GM15510 (cell line): Measurements from ENCODE around the gene SPATA32.

ENCODE experiments used
- POLR2A ChIP-seq: IDR thresholded peaks from 3 replicates; pipeline ENCODE4 v1.6.1; 2011; ENCODE audit warnings: borderline replicate concordance; ENCODE audit not compliant: insufficient read length; ENCODE audit errors: extremely low read depth

The SPATA32 gene

DNA sequence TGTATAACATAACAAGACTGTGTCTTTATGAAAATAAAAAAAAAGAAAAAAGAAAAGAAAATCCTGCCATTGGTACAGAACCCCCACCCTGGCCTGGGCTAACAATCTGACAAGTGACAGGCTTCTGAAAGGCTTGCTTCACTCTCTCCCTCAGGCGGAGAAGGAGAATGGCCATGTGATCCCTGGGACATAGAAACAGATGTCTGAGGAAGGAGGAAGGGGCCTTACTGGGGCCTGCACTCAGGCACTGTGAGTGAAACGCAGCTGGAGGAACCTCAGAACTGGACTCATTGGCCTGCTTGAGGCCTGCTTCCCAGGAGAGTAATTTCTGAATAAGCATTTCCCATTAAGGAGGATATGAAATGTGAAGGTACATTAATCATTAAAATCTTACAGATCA, 37.5 kb upstream of the SPATA32 start:
- no peak for TF ChIP-seq POLR2A

- TF ChIP-seq POLR2A, result no peak
Observed at GRCh38 chr17:45298546-45299285, 36.8 kb upstream of the SPATA32 start.

DNA sequence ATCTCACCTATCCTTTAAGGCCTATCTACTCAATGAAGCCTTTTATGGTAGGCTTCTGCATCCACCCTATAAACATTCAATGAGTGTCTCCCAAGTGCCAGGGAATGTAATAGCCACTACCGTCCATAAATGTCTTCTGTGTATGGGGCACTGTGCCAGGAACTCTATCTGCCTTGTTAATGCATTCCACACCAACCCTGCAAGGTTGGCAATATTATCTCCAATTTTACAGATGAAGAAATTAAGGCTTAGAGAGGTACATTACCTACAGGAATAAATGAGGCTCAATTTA, 34.9 kb upstream of the SPATA32 start:
- TF ChIP-seq POLR2A, result no peak

DNA sequence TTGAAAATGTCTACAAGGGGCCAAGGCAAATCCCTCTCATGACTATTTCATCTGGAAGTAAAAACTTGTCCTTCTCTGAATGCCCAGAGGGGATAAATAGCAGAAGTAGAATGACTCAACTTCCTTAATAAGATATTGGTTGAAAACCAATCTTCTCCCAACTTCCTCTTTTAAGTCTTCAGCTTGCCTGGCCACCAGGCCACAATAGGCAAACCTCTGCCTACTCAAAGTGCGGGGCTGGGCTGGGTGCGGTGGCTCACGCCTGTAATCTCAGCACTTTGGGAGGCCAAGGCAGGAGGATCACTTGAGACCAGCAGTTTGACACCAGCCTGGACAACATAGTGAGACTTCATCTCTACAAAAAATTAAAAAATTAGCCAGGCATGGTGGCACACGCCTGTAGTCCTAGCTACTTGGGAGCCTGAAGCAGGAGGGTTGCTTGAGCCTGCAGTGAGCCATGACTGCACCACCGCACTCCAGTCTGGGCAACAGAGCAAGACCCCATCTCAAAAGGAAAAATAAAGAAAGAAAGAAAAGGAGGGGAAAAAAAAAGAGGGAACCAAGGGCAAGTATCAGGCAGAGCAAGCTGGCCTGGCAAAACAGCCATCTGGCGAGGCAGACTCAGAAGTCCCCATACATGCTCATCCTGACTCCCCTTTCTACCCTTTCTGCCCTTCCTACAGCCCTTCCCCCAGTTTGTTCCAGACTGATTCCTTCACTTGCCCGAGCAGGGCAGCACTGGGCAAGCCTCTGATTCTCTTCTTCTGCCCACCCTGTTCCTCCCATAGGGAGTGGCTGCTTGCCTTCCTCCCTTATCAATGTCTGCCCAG, 34.3 kb upstream of the SPATA32 start:
- no peak for TF ChIP-seq POLR2A

DNA sequence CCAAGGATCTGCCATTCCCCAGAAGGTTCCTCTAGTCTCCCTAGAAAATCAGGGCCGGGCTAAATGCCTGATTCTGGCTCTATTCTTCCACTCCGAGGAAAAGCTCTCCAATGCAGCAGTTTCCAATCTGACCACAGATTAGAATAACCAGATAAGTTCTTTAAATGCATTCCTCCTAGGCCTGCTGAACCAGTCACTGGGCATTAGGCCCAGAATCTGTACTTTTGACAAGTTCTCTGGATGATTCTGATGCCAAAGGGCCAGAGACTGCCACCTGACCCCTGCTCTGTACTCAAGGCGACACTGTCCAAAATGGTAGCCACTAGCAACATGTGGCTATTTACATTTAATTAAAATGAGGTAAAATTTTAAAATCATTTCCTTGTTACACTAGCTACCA, 32.6 kb upstream of the SPATA32 start:
- no peak for TF ChIP-seq POLR2A

DNA sequence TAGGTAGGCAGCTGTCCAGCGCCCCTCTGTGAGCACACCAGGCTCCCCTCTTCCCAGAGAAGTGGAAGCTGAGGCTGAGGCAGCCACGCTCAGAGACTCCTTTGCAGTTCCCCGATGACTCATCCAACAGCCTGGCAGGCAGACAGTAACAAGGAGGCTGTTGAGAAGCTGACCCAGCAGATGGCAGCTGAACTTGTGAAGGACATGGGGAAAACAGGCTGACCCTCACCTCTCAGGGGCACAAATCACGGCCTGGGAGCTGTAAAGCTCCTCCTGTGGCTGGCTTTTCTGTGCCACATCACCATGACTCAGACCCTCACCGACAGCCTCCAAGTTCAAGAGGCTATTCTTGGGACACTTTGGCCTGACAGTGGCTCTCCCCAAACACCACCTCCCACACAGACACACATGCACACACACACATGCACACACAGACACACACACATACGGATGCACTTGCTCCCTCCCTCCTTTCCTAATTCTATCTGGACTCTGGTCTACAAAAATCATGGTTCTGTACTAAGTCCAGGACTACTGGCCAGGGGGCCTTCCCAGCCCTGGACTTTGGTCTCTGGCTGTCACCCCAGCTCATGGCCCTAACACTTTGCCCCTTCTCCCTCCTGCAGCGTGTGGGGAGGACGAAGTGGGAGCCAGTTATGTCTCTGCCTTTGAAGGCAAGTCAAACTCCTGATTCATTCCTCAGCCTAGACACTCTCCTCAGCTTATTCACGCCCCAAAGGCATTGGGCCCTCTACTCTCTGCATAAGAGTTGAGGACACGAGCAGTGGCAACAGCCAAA, 31.7 kb upstream of the SPATA32 start:
- no peak for TF ChIP-seq POLR2A

DNA sequence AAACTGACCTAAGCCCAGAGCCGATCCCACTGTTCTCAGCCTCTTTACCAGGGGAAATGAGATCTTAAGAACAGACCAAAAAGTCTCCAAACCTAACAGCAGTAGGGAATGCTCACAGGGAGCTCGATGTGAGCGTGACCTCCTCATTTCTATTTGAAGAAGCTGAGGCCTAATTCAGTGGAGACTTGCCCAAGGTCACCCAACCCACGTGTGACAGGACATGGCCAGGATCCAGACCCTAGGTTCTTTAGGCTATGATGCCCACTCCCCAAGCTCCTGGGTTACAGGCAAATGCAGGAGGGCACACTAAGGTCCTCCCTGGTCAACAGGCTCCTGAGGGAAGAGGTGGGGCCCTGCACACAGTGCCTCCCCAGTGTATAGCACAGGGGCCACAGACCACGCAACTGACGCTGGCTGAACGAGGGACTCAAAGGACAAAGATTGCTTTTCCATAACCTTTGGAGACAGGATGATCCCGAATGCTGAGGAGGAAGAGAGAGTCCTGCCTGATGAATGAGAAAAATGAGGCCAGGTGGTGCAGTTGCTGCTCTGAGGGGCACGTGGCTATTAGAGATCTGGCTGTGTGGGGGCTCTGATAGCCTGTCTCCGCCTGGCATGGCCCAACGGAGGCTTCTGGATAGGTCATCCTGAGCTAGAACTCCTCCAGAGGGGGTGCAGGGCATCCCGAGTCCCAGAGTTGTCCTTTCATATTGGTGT, 31.0 kb upstream of the SPATA32 start:
- no peak for TF ChIP-seq POLR2A

- TF ChIP-seq POLR2A, result no peak
Observed at GRCh38 chr17:45291171-45291805, 29.4 kb upstream of the SPATA32 start.

DNA sequence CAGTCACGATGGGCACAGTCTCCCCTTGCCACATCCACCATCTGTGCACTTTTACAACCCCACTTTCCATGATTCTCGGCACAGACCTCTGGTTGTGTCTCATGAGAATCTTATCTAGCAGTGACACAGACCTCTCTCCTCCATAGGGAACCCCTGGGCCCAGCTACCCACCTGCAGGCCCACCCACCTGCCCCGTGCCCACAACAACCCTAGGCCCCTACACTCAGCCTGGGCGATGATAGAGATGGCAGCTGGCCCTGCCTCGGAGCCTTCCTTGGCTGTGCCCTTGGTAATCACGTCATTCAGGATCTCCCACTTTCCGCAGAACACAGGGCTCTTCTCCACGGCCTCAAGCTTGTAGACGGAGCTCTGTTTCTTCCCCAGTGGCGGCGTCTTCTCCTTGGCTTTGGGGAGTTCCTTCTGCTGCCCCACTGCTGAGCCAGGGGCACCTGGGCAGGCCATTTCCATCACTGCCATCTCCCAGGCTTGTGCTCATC, 28.4 kb upstream of the SPATA32 start:
- TF ChIP-seq POLR2A, result no peak

- no peak for TF ChIP-seq POLR2A
Observed at GRCh38 chr17:45289301-45290268, 27.7 kb upstream of the SPATA32 start.

DNA sequence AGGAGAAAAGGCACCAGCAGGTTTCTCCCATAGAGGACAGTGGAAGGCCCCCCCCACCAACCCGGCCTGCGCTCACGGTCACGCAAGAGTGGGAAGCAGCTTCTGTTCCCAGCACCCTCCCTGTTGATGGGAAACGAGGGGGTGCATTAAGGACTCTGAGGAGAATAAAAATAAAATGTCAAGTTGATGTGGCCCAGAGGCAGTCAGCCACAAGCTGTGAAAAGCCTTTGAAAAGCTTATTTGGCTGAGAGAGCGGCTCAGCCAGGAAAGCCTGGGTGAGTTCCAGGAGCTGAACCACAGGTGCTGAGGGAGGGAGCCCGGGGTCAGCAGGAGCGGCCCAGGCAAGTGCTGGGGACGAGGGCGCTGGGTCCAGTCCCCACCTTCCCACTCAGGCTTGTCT, 26.9 kb upstream of the SPATA32 start:
- no peak for TF ChIP-seq POLR2A

DNA sequence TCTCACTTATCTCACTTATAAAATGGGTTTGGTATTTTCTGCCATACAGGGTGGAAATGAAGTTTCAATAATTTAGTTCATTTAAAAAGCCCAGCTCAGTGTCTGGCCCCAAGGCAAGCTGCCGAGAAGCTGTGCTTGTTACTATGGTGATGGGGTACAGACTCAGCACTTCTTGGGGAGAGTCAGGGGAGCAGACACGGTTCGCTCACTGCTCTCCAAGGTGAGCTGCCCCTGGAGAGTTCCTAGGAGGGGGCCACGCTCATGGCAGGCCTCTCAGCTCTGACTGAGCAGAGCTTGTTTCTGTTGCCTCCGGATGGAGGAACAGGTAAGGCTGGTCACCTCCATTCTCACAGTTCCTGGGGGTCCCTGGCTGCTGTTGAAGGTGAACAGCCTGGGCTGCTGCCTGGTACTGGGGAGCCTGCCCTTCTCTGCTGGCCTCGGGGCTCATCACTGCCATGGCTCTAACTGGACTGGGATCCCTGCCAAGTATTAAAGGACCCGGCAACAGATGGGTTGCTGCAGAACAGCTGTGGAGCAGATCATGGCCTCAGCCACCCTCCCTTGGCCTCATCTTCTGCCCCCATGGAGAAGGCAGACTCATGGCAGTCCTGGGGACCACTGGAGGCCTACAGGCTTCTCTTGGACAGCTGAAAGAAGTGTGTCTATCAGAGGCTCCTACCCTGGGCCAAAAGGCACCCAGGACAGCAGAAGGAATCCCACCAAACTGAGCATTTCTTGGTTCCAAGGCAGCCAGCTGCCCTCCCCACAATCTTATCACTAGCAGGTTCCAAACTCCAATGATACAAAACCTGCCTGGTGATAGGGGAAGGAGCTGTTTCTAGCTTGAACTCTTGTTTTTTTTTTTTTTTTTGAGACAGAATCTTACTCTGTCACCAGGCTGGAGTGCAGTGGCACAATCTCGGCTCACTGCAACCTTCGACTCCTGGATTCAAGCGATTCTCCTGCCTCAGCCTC, 25.9 kb upstream of the SPATA32 start:
- TF ChIP-seq POLR2A, result no peak
